A204.1 (cell line): ENCODE results near the gene HOOK2.
"Not testable (repeated sequence)": the region's sequence is repeated elsewhere in the genome, so short reads cannot be mapped to it uniquely, and the experiment has no call there.

Experiments used
- FAIRE-seq: peaks from 2 replicates; lab custom pipeline; 2012; peaks lifted over from hg19 to GRCh38; lab: Jason Lieb, UNC

HOOK2 gene

GRCh38 chr19:12774588-12775555, at the start of gene HOOK2:
Gene HOOK2 (minus strand): TSS chr19:12775552. CDS start chr19:12775449, 103 bp downstream.
- no peak for FAIRE-seq

- FAIRE-seq, result no peak
Observed at GRCh38 chr19:12821761-12822160, 46.4 kb upstream of the HOOK2 start.

- not testable (repeated sequence) for FAIRE-seq
Observed at GRCh38 chr19:12817810-12818209, 42.5 kb upstream of the HOOK2 start.

- not testable (repeated sequence) for FAIRE-seq
Observed at GRCh38 chr19:12817188-12817587, 41.8 kb upstream of the HOOK2 start.

- no peak for FAIRE-seq
Observed at GRCh38 chr19:12815088-12815487, 39.7 kb upstream of the HOOK2 start.

GRCh38 chr19:12806242-12807081, 31.1 kb upstream of the HOOK2 start, which contains the start of gene RNASEH2A:
Gene RNASEH2A (plus strand): TSS chr19:12806584. CDS start chr19:12806674, 90 bp downstream.
- FAIRE-seq, result no peak

- FAIRE-seq, result no peak
Observed at GRCh38 chr19:12804051-12804450, 28.7 kb upstream of the HOOK2 start.

- no peak for FAIRE-seq
Observed at GRCh38 chr19:12802267-12803106, 27.1 kb upstream of the HOOK2 start.

- no peak for FAIRE-seq
Observed at GRCh38 chr19:12801466-12802266, 26.3 kb upstream of the HOOK2 start, which contains the start of the genes PRDX2 and THSD8. Gene PRDX2 (minus strand): TSS chr19:12801800. CDS start chr19:12801261, 539 bp downstream. Gene THSD8 (plus strand): TSS chr19:12802069. CDS start chr19:12802072, 3 bp downstream.

GRCh38 chr19:12800923-12801465, 25.6 kb upstream of the HOOK2 start:
- FAIRE-seq, result no peak

GRCh38 chr19:12800466-12800770, 25.1 kb upstream of the HOOK2 start:
- no peak for FAIRE-seq

- FAIRE-seq, result no peak
Observed at GRCh38 chr19:12799742-12800465, 24.6 kb upstream of the HOOK2 start.

GRCh38 chr19:12797607-12798006, 22.3 kb upstream of the HOOK2 start:
- FAIRE-seq, result not testable (repeated sequence)

GRCh38 chr19:12797141-12797587, 21.8 kb upstream of the HOOK2 start:
- FAIRE-seq, result no peak

- no peak for FAIRE-seq
Observed at GRCh38 chr19:12796146-12797071, 21.1 kb upstream of the HOOK2 start.

- no peak for FAIRE-seq
Observed at GRCh38 chr19:12794971-12795381, 19.6 kb upstream of the HOOK2 start.

GRCh38 chr19:12794196-12794941, 19.0 kb upstream of the HOOK2 start:
- FAIRE-seq, result no peak
